ENCODE results near the gene HECW1. TPM values are rescaled to one million over a fixed set of nuclear protein-coding genes. Genes with fewer than 3 reads are reported as not detected.
"Not testable (repeated sequence)": the region's sequence is repeated elsewhere in the genome, so short reads cannot be mapped to it uniquely, and the experiment has no call there.

Gene HECW1
- under 1 TPM in 3 of 4 donors, not detected in 1; under 0.01 to 0.10 (median 0.03) TPM for polyA plus RNA-seq
- long read RNA-seq, donor 1 = 0 reads
- long read RNA-seq, donor 2 = 0 reads
- long read RNA-seq, donor 3, partial matches to known transcripts = 0 of 1 reads
- long read RNA-seq, donor 3, other reads (novel, unspliced or antisense) = 0 of 1 reads
- long read RNA-seq, donor 4 = 0 reads
- long read RNA-seq, donor 5 = 0 reads
- long read RNA-seq, donor 6 = 0 reads
- long read RNA-seq, donor 7 = 0 reads
- long read RNA-seq, donor 8 = 0 reads
- long read RNA-seq, donor 9 = 0 reads
- long read RNA-seq, donor 10 = 0 reads

DNA sequence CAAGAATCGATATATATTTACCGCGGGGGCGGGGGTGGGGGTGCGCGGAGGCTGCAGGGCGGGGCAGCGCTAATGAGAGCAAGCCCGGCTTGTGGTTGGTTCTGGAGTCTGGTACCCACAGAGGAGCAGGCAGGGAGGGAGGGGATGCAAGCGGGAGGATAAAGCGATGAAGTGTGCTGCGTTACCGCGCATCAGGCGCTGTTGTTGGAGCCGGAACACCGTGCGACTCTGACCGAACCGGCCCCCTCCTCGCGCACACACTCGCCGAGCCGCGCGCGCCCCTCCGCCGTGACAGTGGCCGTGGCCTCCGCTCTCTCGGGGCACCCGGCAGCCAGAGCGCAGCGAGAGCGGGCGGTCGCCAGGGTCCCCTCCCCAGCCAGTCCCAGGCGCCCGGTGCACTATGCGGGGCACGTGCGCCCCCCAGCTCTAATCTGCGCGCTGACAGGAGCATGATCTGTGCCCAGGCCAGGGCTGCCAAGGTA lies at the start of gene HECW1:
Gene HECW1, plus strand, starts transcription at position 189 of the 482 bp plus-strand sequence. CDS start 131,259 bp downstream, outside the sequence.
- FAIRE-seq = no peak
- Histone ChIP-seq H3K4me1 (ENCODE audit: control insufficient read depth in 3 of 3, insufficient read depth in 2 of 3, low read depth in 1 of 3, low read length in 2 of 3) (no peaks in the 10 kb centered on the region), H3K36me3 (ENCODE audit: control insufficient read depth in 3 of 3, insufficient read depth in 2 of 3, low read depth in 1 of 3, low read length in 3 of 3) (no peaks in the 10 kb centered on the region), H3K9me3 (ENCODE audit: control insufficient read depth in 2 of 2, insufficient read depth in 1 of 2, low read depth in 1 of 2, low read length in 1 of 2) (no peaks in the 10 kb centered on the region), H3K27ac (ENCODE audit: low read depth in 1 of 3, low read length in 2 of 3) (no peak within 1 kb of the TSS), H3K4me3 (ENCODE audit: low read depth in 1 of 3, low read length in 3 of 3) (peak within 1 kb of the TSS in 2 of 3 donors; percentile 15 to 23), H3K27me3 (ENCODE audit: control insufficient read depth in 3 of 3, insufficient read depth in 3 of 3, low read length in 3 of 3) (peaks cover 8 to 61% (median 22%) of the 10 kb centered on the region in 3 donors)
- no peak for DNase-seq
- 3 to 4% (median 3%) methylated on average over 38 to 46 of the region's 46 CpGs for WGBS, 3 donors

DNA sequence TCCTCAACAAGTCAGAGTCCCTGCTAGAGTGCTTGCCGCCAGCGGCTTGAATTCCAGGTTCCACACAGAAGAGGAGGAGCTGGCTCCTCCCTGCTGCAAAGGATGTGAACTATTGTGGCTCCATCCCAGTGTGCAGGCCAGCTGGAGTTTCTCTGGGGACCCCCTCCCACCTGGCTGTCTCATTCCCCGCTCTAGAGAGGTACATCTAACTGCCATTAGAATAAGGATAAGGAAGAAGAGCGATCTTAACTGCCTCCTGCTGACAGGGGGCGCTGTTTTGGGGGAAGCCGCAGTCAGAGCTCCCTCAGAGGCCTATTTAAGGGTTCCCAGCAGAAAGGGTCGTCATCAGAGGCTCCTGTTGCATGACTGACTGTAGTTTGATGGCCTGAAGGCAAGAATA lies 40.8 kb upstream of the HECW1 start:
- H3K27me3 ChIP-seq (ENCODE audit: control insufficient read depth in 3 of 3, insufficient read depth in 3 of 3, low read length in 3 of 3) = no peaks in the 10 kb centered on the region
- FAIRE-seq = no peak
- no peak overlapping the region for H3K4me3 ChIP-seq (ENCODE audit: low read depth in 1 of 3, low read length in 3 of 3)
- 46 to 52% (median 48%) methylated on average over 7 of the region's 7 CpGs for WGBS, 3 donors
- no peaks in the 10 kb centered on the region for H3K36me3 ChIP-seq (ENCODE audit: control insufficient read depth in 3 of 3, insufficient read depth in 2 of 3, low read depth in 1 of 3, low read length in 3 of 3)
- H3K9me3 ChIP-seq (ENCODE audit: control insufficient read depth in 2 of 2, insufficient read depth in 1 of 2, low read depth in 1 of 2, low read length in 1 of 2) = no peaks in the 10 kb centered on the region
- no peak for DNase-seq
- no peaks in the 10 kb centered on the region for H3K4me1 ChIP-seq (ENCODE audit: control insufficient read depth in 3 of 3, insufficient read depth in 2 of 3, low read depth in 1 of 3, low read length in 2 of 3)
- H3K27ac ChIP-seq (ENCODE audit: low read depth in 1 of 3, low read length in 2 of 3) = no peak overlapping the region

- no peaks in the 10 kb centered on the region for H3K36me3 ChIP-seq (ENCODE audit: control insufficient read depth in 3 of 3, insufficient read depth in 2 of 3, low read depth in 1 of 3, low read length in 3 of 3)
- H3K27ac ChIP-seq (ENCODE audit: low read depth in 1 of 3, low read length in 2 of 3) = no peak overlapping the region
- H3K4me1 ChIP-seq (ENCODE audit: control insufficient read depth in 3 of 3, insufficient read depth in 2 of 3, low read depth in 1 of 3, low read length in 2 of 3) = no peaks in the 10 kb centered on the region
- no peaks in the 10 kb centered on the region for H3K27me3 ChIP-seq (ENCODE audit: control insufficient read depth in 3 of 3, insufficient read depth in 3 of 3, low read length in 3 of 3)
- no peak for FAIRE-seq
- DNase-seq = no peak
- WGBS, 3 donors = 23 to 35% (median 25%) methylated on average over 6 of the region's 6 CpGs
- H3K4me3 ChIP-seq (ENCODE audit: low read depth in 1 of 3, low read length in 3 of 3) = no peak overlapping the region
- no peaks in the 10 kb centered on the region for H3K9me3 ChIP-seq (ENCODE audit: control insufficient read depth in 2 of 2, insufficient read depth in 1 of 2, low read depth in 1 of 2, low read length in 1 of 2)
Measured at GRCh38 chr7:43072530-43072929, 39.9 kb upstream of the HECW1 start.

DNA sequence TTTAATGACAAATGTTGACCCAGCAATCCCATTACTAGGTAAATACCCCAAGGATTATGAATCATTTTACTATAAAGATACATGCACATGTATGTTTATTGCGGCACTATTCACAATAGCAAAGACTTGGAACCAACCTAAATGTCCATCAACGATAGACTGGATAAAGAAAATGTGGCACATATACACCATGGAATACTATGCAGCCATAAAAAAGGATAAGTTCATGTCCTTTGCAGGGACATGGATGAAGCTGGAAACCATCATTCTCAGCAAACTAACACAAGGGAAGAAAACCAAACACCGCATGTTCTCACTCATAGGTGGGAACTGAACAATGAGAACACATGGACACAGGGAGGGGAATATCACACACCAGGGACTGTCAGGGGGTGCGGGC lies 38.6 kb upstream of the HECW1 start:
- H3K27me3 ChIP-seq (ENCODE audit: control insufficient read depth in 3 of 3, insufficient read depth in 3 of 3, low read length in 3 of 3) = not testable (repeated sequence)

DNA sequence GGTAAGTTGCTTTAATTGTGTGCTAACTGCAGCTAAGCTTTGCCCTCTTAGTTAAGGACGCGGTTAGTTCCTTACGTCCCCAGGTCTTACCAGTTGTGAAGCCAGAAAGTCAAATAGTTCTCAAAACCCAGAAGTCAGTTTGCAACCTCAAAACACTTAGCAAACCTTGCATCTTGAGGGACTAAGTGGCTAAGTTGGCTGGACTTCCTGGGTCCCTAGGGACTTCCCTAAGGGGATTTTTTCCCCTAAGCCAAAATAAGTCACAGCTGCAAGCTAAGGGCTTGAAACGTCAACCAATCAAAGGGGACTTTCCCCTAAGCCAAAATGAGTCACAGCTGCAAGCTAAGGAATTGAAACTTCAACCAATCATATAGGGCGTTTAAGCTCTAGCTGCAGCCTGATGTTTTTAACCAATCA lies 36.2 kb upstream of the HECW1 start:
- Histone ChIP-seq H3K4me3 (ENCODE audit: low read depth in 1 of 3, low read length in 3 of 3) (no peak overlapping the region), H3K27ac (ENCODE audit: low read depth in 1 of 3, low read length in 2 of 3) (no peak overlapping the region), H3K36me3 (ENCODE audit: control insufficient read depth in 3 of 3, insufficient read depth in 2 of 3, low read depth in 1 of 3, low read length in 3 of 3) (no peaks in the 10 kb centered on the region), H3K27me3 (ENCODE audit: control insufficient read depth in 3 of 3, insufficient read depth in 3 of 3, low read length in 3 of 3) (no peaks in the 10 kb centered on the region), H3K4me1 (ENCODE audit: control insufficient read depth in 3 of 3, insufficient read depth in 2 of 3, low read depth in 1 of 3, low read length in 2 of 3) (no peaks in the 10 kb centered on the region), H3K9me3 (ENCODE audit: control insufficient read depth in 2 of 2, insufficient read depth in 1 of 2, low read depth in 1 of 2, low read length in 1 of 2) (no peaks in the 10 kb centered on the region)
- no peak for DNase-seq
- WGBS, 3 donors = 74 to 75% (median 74%) methylated on average over 5 of the region's 5 CpGs
- no peak for FAIRE-seq

More for the DNA sequence above, 38.6 kb upstream of the HECW1 start:
- not testable (repeated sequence) for H3K36me3 ChIP-seq (ENCODE audit: control insufficient read depth in 3 of 3, insufficient read depth in 2 of 3, low read depth in 1 of 3, low read length in 3 of 3); FAIRE-seq; H3K27ac ChIP-seq (ENCODE audit: low read depth in 1 of 3, low read length in 2 of 3); H3K4me3 ChIP-seq (ENCODE audit: low read depth in 1 of 3, low read length in 3 of 3); DNase-seq; H3K9me3 ChIP-seq (ENCODE audit: control insufficient read depth in 2 of 2, insufficient read depth in 1 of 2, low read depth in 1 of 2, low read length in 1 of 2); H3K4me1 ChIP-seq (ENCODE audit: control insufficient read depth in 3 of 3, insufficient read depth in 2 of 3, low read depth in 1 of 3, low read length in 2 of 3)
- WGBS, 3 donors = 96 to 98% (median 97%) methylated on average over 4 of the region's 4 CpGs

GRCh38 chr7:43076606-43077005 lies 35.8 kb upstream of the HECW1 start:
- DNase-seq = no peak
- Histone ChIP-seq H3K9me3 (ENCODE audit: control insufficient read depth in 2 of 2, insufficient read depth in 1 of 2, low read depth in 1 of 2, low read length in 1 of 2) (no peaks in the 10 kb centered on the region), H3K4me3 (ENCODE audit: low read depth in 1 of 3, low read length in 3 of 3) (no peak overlapping the region), H3K4me1 (ENCODE audit: control insufficient read depth in 3 of 3, insufficient read depth in 2 of 3, low read depth in 1 of 3, low read length in 2 of 3) (no peaks in the 10 kb centered on the region), H3K36me3 (ENCODE audit: control insufficient read depth in 3 of 3, insufficient read depth in 2 of 3, low read depth in 1 of 3, low read length in 3 of 3) (no peaks in the 10 kb centered on the region), H3K27ac (ENCODE audit: low read depth in 1 of 3, low read length in 2 of 3) (no peak overlapping the region), H3K27me3 (ENCODE audit: control insufficient read depth in 3 of 3, insufficient read depth in 3 of 3, low read length in 3 of 3) (no peaks in the 10 kb centered on the region)
- no peak for FAIRE-seq
- WGBS, 3 donors = 92 to 94% (median 93%) methylated on average over 14 of the region's 14 CpGs

DNA sequence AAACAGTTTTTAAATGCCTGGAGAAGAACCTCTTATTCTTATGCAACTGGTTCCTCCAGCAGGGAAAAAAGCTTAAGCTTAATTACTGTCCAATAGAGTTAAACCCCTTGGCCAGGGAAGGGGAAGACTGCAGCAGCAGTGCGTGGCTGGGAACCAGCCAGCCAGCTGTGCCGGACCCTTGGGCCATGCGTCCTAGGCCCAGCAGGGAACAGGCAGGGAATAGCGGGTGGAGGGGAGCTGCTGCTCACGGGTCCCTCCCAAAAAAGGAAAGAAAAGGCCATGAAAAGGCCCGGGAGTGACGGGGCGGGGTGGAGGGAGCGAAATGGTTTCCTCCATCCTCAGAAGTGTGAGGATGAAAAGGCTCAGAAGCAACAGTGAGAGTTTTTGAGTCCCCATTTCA lies 35.2 kb upstream of the HECW1 start:
- DNase-seq (no peak), FAIRE-seq (no peak)
- 83 to 90% (median 83%) methylated on average over 9 of the region's 9 CpGs for WGBS, 3 donors
- Histone ChIP-seq H3K27ac (ENCODE audit: low read depth in 1 of 3, low read length in 2 of 3) (no peak overlapping the region), H3K36me3 (ENCODE audit: control insufficient read depth in 3 of 3, insufficient read depth in 2 of 3, low read depth in 1 of 3, low read length in 3 of 3) (no peaks in the 10 kb centered on the region), H3K4me1 (ENCODE audit: control insufficient read depth in 3 of 3, insufficient read depth in 2 of 3, low read depth in 1 of 3, low read length in 2 of 3) (no peaks in the 10 kb centered on the region), H3K4me3 (ENCODE audit: low read depth in 1 of 3, low read length in 3 of 3) (no peak overlapping the region), H3K27me3 (ENCODE audit: control insufficient read depth in 3 of 3, insufficient read depth in 3 of 3, low read length in 3 of 3) (no peaks in the 10 kb centered on the region), H3K9me3 (ENCODE audit: control insufficient read depth in 2 of 2, insufficient read depth in 1 of 2, low read depth in 1 of 2, low read length in 1 of 2) (no peaks in the 10 kb centered on the region)

DNA sequence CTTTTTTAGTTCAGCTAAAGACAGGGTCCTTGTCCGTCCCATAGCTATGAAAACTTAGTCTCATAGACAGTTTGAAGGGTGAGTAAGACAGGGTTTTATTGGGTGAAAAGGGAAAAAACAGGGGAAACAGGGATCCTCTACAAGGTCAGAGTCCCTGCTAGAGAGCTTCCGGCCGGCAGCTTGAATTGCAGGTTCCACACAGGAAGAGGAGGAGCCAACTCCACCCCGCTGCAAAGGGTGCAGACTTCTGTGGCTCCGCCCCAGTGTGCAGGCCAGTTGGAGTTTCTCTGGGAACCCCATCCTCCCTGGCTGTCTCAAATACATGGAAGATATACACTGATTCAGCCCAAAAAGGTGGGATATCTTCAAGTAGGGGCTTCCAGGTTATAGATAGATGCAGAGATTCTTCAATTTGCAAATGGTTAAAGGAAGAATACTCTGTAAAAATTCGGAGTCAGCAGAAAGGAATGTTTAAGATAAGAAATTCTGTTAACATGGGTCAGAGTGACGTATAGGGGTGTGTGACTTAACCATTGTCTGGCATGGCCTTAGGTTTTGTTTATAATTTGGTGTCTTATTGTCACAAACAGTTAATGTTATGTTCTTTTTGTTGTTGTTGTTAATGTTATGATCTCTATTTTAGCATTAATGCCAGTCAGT lies 34.6 kb upstream of the HECW1 start:
- Histone ChIP-seq H3K36me3 (ENCODE audit: control insufficient read depth in 3 of 3, insufficient read depth in 2 of 3, low read depth in 1 of 3, low read length in 3 of 3) (no peaks in the 10 kb centered on the region), H3K4me3 (ENCODE audit: low read depth in 1 of 3, low read length in 3 of 3) (no peak overlapping the region), H3K27me3 (ENCODE audit: control insufficient read depth in 3 of 3, insufficient read depth in 3 of 3, low read length in 3 of 3) (no peaks in the 10 kb centered on the region), H3K4me1 (ENCODE audit: control insufficient read depth in 3 of 3, insufficient read depth in 2 of 3, low read depth in 1 of 3, low read length in 2 of 3) (no peaks in the 10 kb centered on the region), H3K27ac (ENCODE audit: low read depth in 1 of 3, low read length in 2 of 3) (no peak overlapping the region), H3K9me3 (ENCODE audit: control insufficient read depth in 2 of 2, insufficient read depth in 1 of 2, low read depth in 1 of 2, low read length in 1 of 2) (no peaks in the 10 kb centered on the region)
- 39 to 61% (median 43%) methylated on average over 7 of the region's 7 CpGs for WGBS, 3 donors
- DNase-seq (no peak), FAIRE-seq (no peak)

Measured in small intestine (tissue), 16 donors.